Measurements from ENCODE around the gene TMPRSS11E.
"Not testable (repeated sequence)": the region's sequence is repeated elsewhere in the genome, so short reads cannot be mapped to it uniquely, and the experiment has no call there.

Gene TMPRSS11E

GRCh38 chr4:68462691-68463090 lies 15.4 kb downstream of the TMPRSS11E start:
- DNase-seq: no peak

DNA sequence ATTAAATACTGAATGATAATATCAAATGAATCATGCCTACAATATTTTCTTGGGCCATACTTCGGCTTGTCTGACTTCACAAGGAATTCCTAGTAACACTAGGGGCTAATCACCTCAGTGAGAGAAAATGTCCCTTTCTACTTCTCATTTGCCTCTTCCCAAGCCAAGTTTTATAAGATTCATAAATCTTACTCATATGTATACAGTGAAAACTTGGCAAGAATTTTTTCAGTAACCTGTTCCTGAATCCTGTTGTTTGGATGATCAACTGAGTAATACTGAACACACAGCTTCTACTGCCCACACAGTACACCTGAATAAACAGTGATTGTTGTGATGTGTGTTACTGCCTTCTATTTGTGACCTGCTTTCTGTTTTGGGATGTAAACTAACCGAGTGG lies 16.5 kb downstream of the TMPRSS11E start:
- no peak for DNase-seq

DNA sequence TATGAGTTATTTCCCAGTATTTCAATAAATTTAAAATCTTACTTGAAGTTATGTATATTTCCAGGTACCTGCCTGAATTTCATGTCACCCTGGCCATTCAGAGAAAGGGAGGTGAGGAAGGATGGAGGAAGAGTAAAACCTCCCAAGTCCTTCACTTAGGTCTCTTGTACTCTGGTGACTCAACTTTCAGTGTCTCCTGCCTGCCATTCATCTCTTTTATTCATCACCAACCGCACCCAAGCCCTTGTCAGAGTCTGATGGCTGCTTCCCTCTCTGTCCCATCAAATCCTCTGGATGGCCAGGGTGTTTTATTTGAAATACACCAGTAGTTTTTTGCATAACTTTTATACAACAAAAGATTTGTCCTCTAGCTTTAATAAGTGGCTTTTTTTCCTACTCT lies 17.8 kb downstream of the TMPRSS11E start:
- DNase-seq: no peak

- no peak for DNase-seq
Observed at GRCh38 chr4:68466185-68466584, 18.9 kb downstream of the TMPRSS11E start.

GRCh38 chr4:68466751-68467150 lies 19.5 kb downstream of the TMPRSS11E start:
- no peak for DNase-seq

- no peak for DNase-seq
Observed at GRCh38 chr4:68469482-68469881, 22.2 kb downstream of the TMPRSS11E start.

- DNase-seq: no peak
Observed at GRCh38 chr4:68476191-68476590, 28.9 kb downstream of the TMPRSS11E start.

- no peak for DNase-seq
Observed at GRCh38 chr4:68489338-68489737, 42.1 kb downstream of the TMPRSS11E start.

DNA sequence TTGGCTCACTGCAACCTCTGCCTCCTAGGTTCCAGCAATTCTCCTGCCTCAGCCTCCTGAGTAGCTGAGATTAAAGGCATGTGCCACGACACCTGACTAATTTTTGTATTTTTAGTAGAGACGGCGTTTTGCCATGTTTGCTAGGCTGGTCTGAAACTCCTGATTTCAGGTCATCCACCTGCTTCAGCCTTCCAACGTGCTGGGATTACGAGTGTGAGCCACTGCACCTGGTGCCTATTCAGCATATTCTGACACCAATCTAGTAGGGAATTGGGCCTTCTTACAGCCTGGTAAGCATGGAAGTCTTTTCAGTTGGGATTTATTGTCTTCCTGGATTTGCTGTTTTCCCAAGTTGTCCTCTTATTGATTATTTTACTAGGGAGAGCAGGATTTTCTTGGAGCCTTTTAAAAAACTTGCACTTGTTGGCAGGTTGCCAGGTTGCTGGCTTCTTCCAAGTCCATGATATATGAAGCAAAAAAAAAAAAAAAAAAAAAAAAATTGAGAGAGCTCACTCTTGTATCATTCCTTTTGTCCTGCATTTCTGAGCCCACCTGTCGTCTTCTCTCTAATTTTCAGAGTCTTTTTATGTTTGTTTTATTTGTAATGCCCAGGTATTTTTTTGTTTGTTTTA lies 43.7 kb downstream of the TMPRSS11E start:
- no peak for DNase-seq

DNA sequence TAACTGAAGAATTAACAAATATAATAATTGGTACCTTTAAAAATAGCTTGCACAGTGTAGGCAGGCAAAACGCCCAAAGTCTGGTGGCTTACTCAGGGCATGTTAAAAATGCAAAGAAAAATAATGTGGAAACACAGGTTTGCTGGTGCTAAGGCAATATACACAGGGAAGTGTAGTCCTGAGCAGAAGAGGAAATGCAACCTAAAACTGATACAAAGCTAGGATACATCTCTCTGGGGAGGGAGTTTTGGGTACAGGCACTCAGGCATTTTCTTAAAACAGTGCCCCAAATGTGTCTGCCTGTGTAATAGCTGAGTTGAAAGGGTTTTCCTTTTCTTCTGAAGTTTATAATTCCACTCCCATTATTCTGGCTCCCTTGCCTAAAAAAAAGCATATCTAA lies 47.4 kb downstream of the TMPRSS11E start:
- DNase-seq: no peak

- no peak for DNase-seq
Observed at GRCh38 chr4:68498413-68499007, 51.2 kb downstream of the TMPRSS11E start.

GRCh38 chr4:68499021-68499420 lies 51.8 kb downstream of the TMPRSS11E start:
- DNase-seq: no peak

DNA sequence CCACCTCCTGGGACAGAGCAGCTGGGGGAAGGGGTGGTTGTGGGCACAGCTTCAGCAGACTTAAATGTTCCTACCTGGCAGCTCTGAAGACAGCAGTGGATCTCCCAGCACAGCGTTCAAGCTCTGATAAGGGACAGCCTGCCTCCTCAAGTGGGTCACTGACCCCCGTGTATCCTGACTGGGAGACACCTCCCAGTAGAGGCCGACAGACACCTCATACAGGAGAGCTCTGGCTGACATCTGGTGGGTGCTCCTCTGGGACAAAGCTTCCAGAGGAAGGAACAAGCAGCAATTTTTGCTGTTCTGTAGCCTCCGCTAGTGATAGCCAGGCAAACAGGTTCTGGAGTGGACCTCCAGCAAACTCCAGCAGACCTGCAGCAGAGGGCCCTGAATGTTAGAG lies 56.2 kb downstream of the TMPRSS11E start:
- not testable (repeated sequence) for DNase-seq

DNA sequence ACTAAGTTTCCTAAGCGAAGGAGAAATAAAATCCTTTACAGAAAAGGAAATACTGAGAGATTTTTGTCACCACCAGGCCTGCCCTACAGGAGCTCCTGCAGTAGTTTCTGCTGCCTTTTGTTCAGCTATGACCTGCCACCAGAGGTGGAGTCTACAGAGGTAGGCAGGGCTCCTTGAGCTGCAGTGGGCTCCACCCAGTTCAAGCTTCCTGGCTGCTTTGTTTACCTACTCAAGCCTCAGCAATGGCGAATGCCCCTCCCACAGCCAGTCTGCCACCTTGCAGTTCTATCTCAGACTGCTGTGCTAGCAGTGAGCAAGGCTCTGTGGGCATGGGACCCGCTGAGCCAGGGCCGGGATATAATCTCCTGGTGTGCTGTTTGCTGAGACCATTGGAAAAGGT lies 57.6 kb downstream of the TMPRSS11E start:
- DNase-seq: not testable (repeated sequence)

- DNase-seq: not testable (repeated sequence)
Observed at GRCh38 chr4:68505452-68505851, 58.2 kb downstream of the TMPRSS11E start.

GRCh38 chr4:68518889-68519288 lies 71.6 kb downstream of the TMPRSS11E start:
- DNase-seq: no peak

- no peak for DNase-seq
Observed at GRCh38 chr4:68520985-68521384, 73.7 kb downstream of the TMPRSS11E start.

DNA sequence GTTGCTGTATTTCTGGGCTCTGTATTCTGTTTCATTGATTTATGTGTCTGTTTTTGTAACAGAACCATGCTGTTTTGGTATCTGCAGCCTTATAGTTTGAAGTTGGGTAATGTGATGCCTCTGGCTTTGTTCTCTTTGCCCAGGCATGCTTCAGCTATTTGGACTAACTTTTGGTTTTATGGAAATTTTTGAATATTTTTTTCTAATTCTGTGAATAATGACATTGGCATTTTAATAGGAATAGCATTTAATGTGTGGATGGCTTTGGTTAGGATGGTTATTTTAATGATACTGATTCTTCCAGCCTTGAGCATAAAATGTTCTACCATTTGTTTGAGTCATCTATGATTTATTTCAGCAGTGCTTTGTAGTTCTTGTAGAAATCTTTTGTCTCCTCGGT lies 75.0 kb downstream of the TMPRSS11E start:
- DNase-seq: not testable (repeated sequence)

DNA sequence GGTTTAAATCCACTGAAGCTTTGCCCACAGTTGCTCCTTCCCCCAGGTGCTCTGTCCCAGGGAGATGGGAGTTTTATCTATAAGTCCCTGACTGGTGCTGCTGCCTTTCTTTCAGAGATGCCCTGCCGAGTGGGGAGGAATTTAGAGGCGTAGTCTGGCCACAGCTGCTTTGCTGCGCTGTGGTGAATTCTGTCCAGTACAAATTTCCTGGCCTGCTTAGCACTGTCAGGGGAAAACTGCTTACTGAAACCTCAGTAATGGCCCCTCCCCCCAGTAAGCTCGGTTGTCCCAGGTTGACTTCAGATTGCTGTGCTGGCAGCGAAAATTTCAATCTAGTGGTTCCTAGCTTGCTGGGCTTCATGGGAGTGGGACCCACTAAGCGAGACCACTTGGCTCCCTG lies 88.7 kb downstream of the TMPRSS11E start:
- DNase-seq: no peak

DNA sequence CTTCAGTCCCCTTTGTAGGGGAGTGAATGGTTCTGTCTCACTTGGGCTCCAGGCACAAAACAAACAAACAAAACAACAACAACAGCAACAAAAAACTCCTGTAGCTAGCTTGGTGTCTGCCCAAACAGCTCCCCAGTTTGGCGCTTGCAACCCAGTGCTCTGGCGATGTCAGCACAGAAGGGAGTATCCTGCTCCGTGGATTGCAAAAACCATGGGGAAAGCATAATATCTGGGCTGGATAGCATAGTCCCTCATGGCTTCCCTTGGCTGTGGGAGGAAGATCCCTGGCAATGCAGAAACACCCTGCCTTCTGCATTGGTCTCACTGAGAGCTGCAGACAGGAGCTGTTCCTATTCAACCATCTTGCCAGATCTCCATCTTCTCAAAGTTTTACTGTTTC lies 89.1 kb downstream of the TMPRSS11E start:
- DNase-seq: no peak

GRCh38 chr4:68542742-68543141 lies 95.5 kb downstream of the TMPRSS11E start:
- not testable (repeated sequence) for DNase-seq
